Measurements from ENCODE around the gene AMBP. TPM values are rescaled to one million over a fixed set of nuclear protein-coding genes. Genes with fewer than 3 reads are reported as not detected.

AMBP gene
- total RNA-seq, 1 experiment from 2014 or later, result 0.22 TPM

DNA sequence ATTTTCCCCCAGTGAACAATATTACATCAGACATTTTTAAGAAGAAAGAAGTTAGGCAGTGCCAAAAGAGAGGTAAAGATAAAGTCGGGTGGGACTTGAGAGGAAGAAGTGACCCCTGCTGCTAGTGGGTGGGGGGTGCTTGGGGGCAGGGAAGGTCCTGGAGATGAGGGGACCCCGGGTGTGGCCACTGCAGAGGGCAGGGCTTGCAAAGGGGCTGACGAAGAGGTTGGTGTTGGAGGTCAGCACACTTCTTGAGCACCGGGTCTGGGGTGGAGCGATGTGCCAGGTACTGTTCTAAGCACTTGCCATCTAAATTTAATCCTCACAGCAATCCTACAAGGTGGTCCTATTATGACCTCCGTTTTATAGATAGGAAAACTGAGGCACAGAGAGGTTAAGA, 62.0 kb downstream of the AMBP start:
- CTCF ChIA-PET, result no interaction called here
- Histone ChIP-seq H3K4me2 (ENCODE audit: low read length) (no peak overlapping the region), H4K20me1 (ENCODE audit: low read length) (no peaks in the 10 kb centered on the region), H3K79me2 (ENCODE audit: low read length) (no peaks in the 10 kb centered on the region), H2AFZ (ENCODE audit: low read length) (no peak overlapping the region), H3K9me3 (ENCODE audit: low read length) (peaks cover 3% of the 10 kb centered on the region; the same call in 1 of the 2 replicates), H3K4me3 (ENCODE audit: low read length) (no peak overlapping the region), H3K4me1 (ENCODE audit: insufficient read depth, low read length) (no peaks in the 10 kb centered on the region), H3K27me3 (ENCODE audit: low read length) (no peaks in the 10 kb centered on the region), H3K36me3 (ENCODE audit: low read depth, low read length) (peaks cover 13% of the 10 kb centered on the region; the same call in 1 of the 2 replicates), H3K27ac (ENCODE audit: low read length) (no peak overlapping the region), H3K9ac (ENCODE audit: low read length) (no peak overlapping the region), H3F3A (ENCODE audit: low read length, unreplicated experiment) (no peaks in the 10 kb centered on the region), H3K9me2 (replicated peaks; ENCODE audit: low read length) (no peaks in the 10 kb centered on the region)
- BruUV-seq (replicated peaks), result no TSS peak
- no peak for TF ChIP-seq EZH2phosphoT487 (IDR thresholded peaks at IDR 0.05; ENCODE audit: borderline replicate concordance, low read length)
- TF ChIP-seq, protein P1, sequence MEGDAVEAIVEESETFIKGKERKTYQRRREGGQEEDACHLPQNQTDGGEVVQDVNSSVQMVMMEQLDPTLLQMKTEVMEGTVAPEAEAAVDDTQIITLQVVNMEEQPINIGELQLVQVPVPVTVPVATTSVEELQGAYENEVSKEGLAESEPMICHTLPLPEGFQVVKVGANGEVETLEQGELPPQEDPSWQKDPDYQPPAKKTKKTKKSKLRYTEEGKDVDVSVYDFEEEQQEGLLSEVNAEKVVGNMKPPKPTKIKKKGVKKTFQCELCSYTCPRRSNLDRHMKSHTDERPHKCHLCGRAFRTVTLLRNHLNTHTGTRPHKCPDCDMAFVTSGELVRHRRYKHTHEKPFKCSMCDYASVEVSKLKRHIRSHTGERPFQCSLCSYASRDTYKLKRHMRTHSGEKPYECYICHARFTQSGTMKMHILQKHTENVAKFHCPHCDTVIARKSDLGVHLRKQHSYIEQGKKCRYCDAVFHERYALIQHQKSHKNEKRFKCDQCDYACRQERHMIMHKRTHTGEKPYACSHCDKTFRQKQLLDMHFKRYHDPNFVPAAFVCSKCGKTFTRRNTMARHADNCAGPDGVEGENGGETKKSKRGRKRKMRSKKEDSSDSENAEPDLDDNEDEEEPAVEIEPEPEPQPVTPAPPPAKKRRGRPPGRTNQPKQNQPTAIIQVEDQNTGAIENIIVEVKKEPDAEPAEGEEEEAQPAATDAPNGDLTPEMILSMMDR (conservative IDR thresholded peaks at IDR 0.05; ENCODE audit: low read depth, low read length), result no peak
- TF ChIP-seq EZH2 (IDR thresholded peaks at IDR 0.05; ENCODE audit: low read length, unreplicated experiment), result no peak
- POLR2A ChIA-PET (ENCODE audit: unreplicated experiment), result no interaction called here
- intact Hi-C loops (cut with micrococcal nuclease), result no loop called here
- DNase-seq (no peak), ATAC-seq (no peak)

DNA sequence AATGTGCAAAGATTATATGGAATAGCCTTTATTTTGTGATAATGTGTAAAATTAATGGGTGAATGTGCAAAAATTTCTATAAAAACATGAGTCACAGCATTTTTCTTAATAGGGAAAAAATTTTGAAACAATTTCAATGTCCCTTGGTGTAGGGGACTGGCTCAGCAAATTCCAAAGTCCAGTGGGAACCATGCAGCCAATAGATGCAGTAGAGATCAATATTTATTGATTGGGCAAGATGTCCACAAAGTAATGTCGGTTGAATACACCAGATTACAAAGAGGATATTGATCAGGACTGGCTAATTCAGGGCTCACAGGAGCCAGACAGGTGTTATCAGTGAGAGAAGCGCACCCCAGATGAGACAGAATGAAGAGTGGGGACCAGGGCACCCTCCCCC, 62.5 kb downstream of the AMBP start:
- Histone ChIP-seq H3K27ac (ENCODE audit: low read length) (no peak overlapping the region), H3K9me2 (replicated peaks; ENCODE audit: low read length) (no peaks in the 10 kb centered on the region), H3K36me3 (ENCODE audit: low read depth, low read length) (peaks cover 13% of the 10 kb centered on the region; the same call in 1 of the 2 replicates), H3K9ac (ENCODE audit: low read length) (no peak overlapping the region), H3K9me3 (ENCODE audit: low read length) (peaks cover 3% of the 10 kb centered on the region; the same call in 1 of the 2 replicates), H3F3A (ENCODE audit: low read length, unreplicated experiment) (no peaks in the 10 kb centered on the region), H3K79me2 (ENCODE audit: low read length) (no peaks in the 10 kb centered on the region), H2AFZ (ENCODE audit: low read length) (no peak overlapping the region), H4K20me1 (ENCODE audit: low read length) (no peaks in the 10 kb centered on the region), H3K4me2 (ENCODE audit: low read length) (no peak overlapping the region), H3K4me3 (ENCODE audit: low read length) (no peak overlapping the region), H3K4me1 (ENCODE audit: insufficient read depth, low read length) (no peaks in the 10 kb centered on the region), H3K27me3 (ENCODE audit: low read length) (no peaks in the 10 kb centered on the region)
- POLR2A ChIA-PET (ENCODE audit: unreplicated experiment), result no interaction called here
- DNase-seq (no peak), ATAC-seq (no peak)
- CTCF ChIA-PET, result no interaction called here
- TF ChIP-seq EZH2 (IDR thresholded peaks at IDR 0.05; ENCODE audit: low read length, unreplicated experiment) (no peak), EZH2phosphoT487 (IDR thresholded peaks at IDR 0.05; ENCODE audit: borderline replicate concordance, low read length) (no peak)
- TF ChIP-seq, protein P1 (conservative IDR thresholded peaks at IDR 0.05; ENCODE audit: low read depth, low read length), result no peak
- no TSS peak for BruUV-seq (replicated peaks)
- intact Hi-C loops (cut with micrococcal nuclease), result no loop called here

GRCh38 chr9:114014044-114014443, 64.1 kb downstream of the AMBP start:
- Histone ChIP-seq H3K9me3 (ENCODE audit: low read length) (no peaks in the 10 kb centered on the region), H3K27ac (ENCODE audit: low read length) (no peak overlapping the region), H3K79me2 (ENCODE audit: low read length) (no peaks in the 10 kb centered on the region), H3K36me3 (ENCODE audit: low read depth, low read length) (0 out of 2 replicates have a peak, but pooled peaks cover under 1% of the 10 kb centered on the region), H4K20me1 (ENCODE audit: low read length) (no peaks in the 10 kb centered on the region), H3K9me2 (replicated peaks; ENCODE audit: low read length) (no peaks in the 10 kb centered on the region), H3K4me3 (ENCODE audit: low read length) (no peak overlapping the region), H3K4me2 (ENCODE audit: low read length) (no peak overlapping the region), H2AFZ (ENCODE audit: low read length) (no peak overlapping the region), H3K27me3 (ENCODE audit: low read length) (no peaks in the 10 kb centered on the region), H3K4me1 (ENCODE audit: insufficient read depth, low read length) (no peaks in the 10 kb centered on the region), H3K9ac (ENCODE audit: low read length) (no peak overlapping the region), H3F3A (ENCODE audit: low read length, unreplicated experiment) (no peaks in the 10 kb centered on the region)
- no TSS peak for BruUV-seq (replicated peaks)
- ChIA-PET POLR2A (ENCODE audit: unreplicated experiment) (no interaction called here), CTCF (no interaction called here)
- DNase-seq, result no peak
- no peak for ATAC-seq
- intact Hi-C loops (cut with micrococcal nuclease), result no loop called here
- TF ChIP-seq EZH2phosphoT487 (IDR thresholded peaks at IDR 0.05; ENCODE audit: borderline replicate concordance, low read length) (no peak), EZH2 (IDR thresholded peaks at IDR 0.05; ENCODE audit: low read length, unreplicated experiment) (no peak)
- TF ChIP-seq, protein P1 (conservative IDR thresholded peaks at IDR 0.05; ENCODE audit: low read depth, low read length), result no peak

Measured in PC-3 (cell line).